HCT116 (cell line): ENCODE data around the gene TGM1. TPM values are rescaled to one million over a fixed set of nuclear protein-coding genes. Genes with fewer than 3 reads are reported as not detected.

Experiments used
- ATAC-seq: fragments of 200-7000 bp; cut with Tn5 transposase; 2 replicates; pipeline ENCODE4 v1.9.1; 2020; ENCODE audit warnings: mild to moderate bottlenecking, moderate library complexity
- BruUV-seq: library from RNA; stranded (reverse); fragments of 400-500 nt; replicated peaks from 2 replicates; lab custom pipeline; 2021; lab: Mats Ljungman, UMichigan
- CTCF ChIA-PET: fragments of 300-600 bp; sonication (Branson Sonifier 250); formaldehyde crosslinking; loops from one replicate; lab custom pipeline; 2021; ENCODE audit warnings: antibody characterized with exemption; lab: Charles Lee
- POLR2A ChIA-PET: fragments of 300-600, 350-600 bp; sonication (Branson Sonifier 250); formaldehyde crosslinking; loops from one replicate; lab custom pipeline; 2021; ENCODE audit warnings: antibody characterized with exemption; lab: Charles Lee
- RAD21 ChIA-PET, 2 experiments: fragments of 300-600 bp; sonication (Branson Sonifier 250); formaldehyde crosslinking; loops; one replicate each; lab custom pipeline; 2023; ENCODE audit warnings: low total read pairs in 2 of 2; ENCODE audit not compliant: uncharacterized antibody in 2 of 2, unreplicated experiment in 2 of 2, low non-redundant PET in 1 of 2; lab: Charles Lee
- DNase-seq: peaks from one replicate; pipeline ENCODE4 v3.0.0-alpha.2; 2010; ENCODE audit warnings: low read depth, low spot score
- H2AFZ ChIP-seq: fragments of 200-600 bp; shearing (Covaris generic), sonication (generic); 2 replicates; pipeline ENCODE4 v1.6.1; 2017; ENCODE audit warnings: low read depth, mixed run types, mixed read lengths, antibody characterized with exemption, low read length; ENCODE audit not compliant: poor library complexity, severe bottlenecking
- H3K27ac ChIP-seq: 2 replicates; pipeline ENCODE4 v1.5.1; 2012; ENCODE audit warnings: low read depth, low read length
- H3K27me3 ChIP-seq: fragments of 200-600 bp; sonication (generic); 2 replicates; pipeline ENCODE4 v1.6.1; 2016; ENCODE audit warnings: mixed run types, low read length, mixed read lengths; ENCODE audit not compliant: insufficient read depth
- H3K36me3 ChIP-seq, 2 experiments: fragments of 200-500 bp in 1 of 2; fragments of 200-600 bp in 1 of 2; sonication (Bioruptor generic) in 1 of 2; sonication (generic) in 1 of 2; 2 replicates each; pipeline versions ENCODE4 v1.5.1 to v1.6.1; 2014 to 2016; ENCODE audit warnings: low read length in 2 of 2, inconsistent platforms in 1 of 2, mixed read lengths in 1 of 2, mixed run types in 1 of 2; ENCODE audit not compliant: insufficient read depth in 2 of 2, control insufficient read depth in 1 of 2
- H3K4me1 ChIP-seq, 2 experiments: fragments of 200-600 bp in 1 of 2; sonication (generic) in 1 of 2; 2 replicates each; pipeline versions ENCODE4 v1.5.1 to v1.6.1; 2012 to 2017; ENCODE audit warnings: low read length in 2 of 2, inconsistent platforms in 1 of 2, mild to moderate bottlenecking in 1 of 2, mixed read lengths in 1 of 2, mixed run types in 1 of 2, moderate library complexity in 1 of 2; ENCODE audit not compliant: insufficient read depth in 2 of 2, control insufficient read depth in 1 of 2
- H3K4me2 ChIP-seq: fragments of 200-600 bp; sonication (generic); 2 replicates; pipeline ENCODE4 v1.6.1; 2017; ENCODE audit warnings: mixed run types, low read length, mixed read lengths
- H3K4me3 ChIP-seq, 2 experiments: fragments of 200-600 bp in 1 of 2; sonication (generic) in 1 of 2; replicated peaks in 1 of 2; 2 replicates each; pipeline ENCODE4 v1.5.1; 2011 to 2016; ENCODE audit warnings: low read length in 2 of 2, control low read depth in 1 of 2, low read depth in 1 of 2, mild to moderate bottlenecking in 1 of 2, mixed read lengths in 1 of 2, mixed run types in 1 of 2
- H3K79me2 ChIP-seq: fragments of 200-600 bp; sonication (generic); 2 replicates; pipeline ENCODE4 v1.6.1; 2017; ENCODE audit warnings: mild to moderate bottlenecking, mixed run types, low read length, moderate library complexity, mixed read lengths; ENCODE audit not compliant: insufficient read depth
- H3K9ac ChIP-seq: fragments of 200-600 bp; sonication (generic); 2 replicates; pipeline ENCODE4 v1.6.1; 2016; ENCODE audit warnings: low read length, mixed read lengths
- H3K9me2 ChIP-seq: fragments of 200-600 bp; sonication (generic), shearing (Covaris generic); 2 replicates; pipeline ENCODE4 v1.6.1; 2017; ENCODE audit warnings: mixed run types, mild to moderate bottlenecking, moderate library complexity; ENCODE audit not compliant: insufficient read depth
- H3K9me3 ChIP-seq, 2 experiments: fragments of 200-500 bp in 1 of 2; fragments of 200-600 bp in 1 of 2; sonication (Bioruptor generic) in 1 of 2; sonication (generic) in 1 of 2; 2 replicates each; pipeline ENCODE4 v1.6.1; 2014 to 2017; ENCODE audit warnings: low read length in 2 of 2, mixed read lengths in 2 of 2, inconsistent platforms in 1 of 2, low read depth in 1 of 2, mild to moderate bottlenecking in 1 of 2, mixed run types in 1 of 2, moderate library complexity in 1 of 2; ENCODE audit not compliant: control insufficient read depth in 1 of 2, insufficient read depth in 1 of 2
- H4K20me1 ChIP-seq: fragments of 200-600 bp; sonication (generic), shearing (Covaris generic); 2 replicates; pipeline ENCODE4 v1.6.1; 2017; ENCODE audit warnings: mixed run types, mild to moderate bottlenecking, moderate library complexity; ENCODE audit not compliant: insufficient read depth
- CEBPB ChIP-seq: IDR thresholded peaks from 2 replicates; pipeline ENCODE4 v1.6.1; 2012; ENCODE audit warnings: low read depth
- ELF1 ChIP-seq: IDR thresholded peaks from 2 replicates; pipeline ENCODE4 v1.6.1; 2012; ENCODE audit warnings: low read depth, borderline replicate concordance
- FOSL1 ChIP-seq: IDR thresholded peaks from 2 replicates; pipeline ENCODE4 v1.6.1; 2012; ENCODE audit warnings: low read depth
- POLR2AphosphoS5 ChIP-seq: IDR thresholded peaks from 2 replicates; pipeline ENCODE4 v1.6.1; 2011; ENCODE audit warnings: mild to moderate bottlenecking, low read depth, low read length, moderate library complexity
- SIN3A ChIP-seq: IDR thresholded peaks from 2 replicates; pipeline ENCODE4 v1.6.1; 2012; ENCODE audit warnings: low read depth
- SRF ChIP-seq: IDR thresholded peaks from 2 replicates; pipeline ENCODE4 v1.6.1; 2012; ENCODE audit warnings: low read depth
- YY1 ChIP-seq: IDR thresholded peaks from 2 replicates; pipeline ENCODE4 v1.6.1; 2011; ENCODE audit warnings: low read length, low read depth, moderate library complexity, mild to moderate bottlenecking; ENCODE audit not compliant: insufficient replicate concordance; ENCODE audit errors: extremely low read depth
- intact Hi-C: fragments of 100-400 bp; cut with micrococcal nuclease; formaldehyde crosslinking; loops from 2 replicates; pipeline ENCODE4 v1.10.0; 2022
- total RNA-seq: library from RNA; stranded (reverse); gene quantifications from one replicate; pipeline ENCODE4 v1.2.1, GENCODE V29; 2021; ENCODE audit not compliant: unreplicated experiment
- TF ChIP-seq, protein P1 (sequence below): IDR thresholded peaks from 2 replicates; pipeline ENCODE4 v1.6.1; 2012
- TF ChIP-seq, protein P2 (sequence below), 3 experiments: fragments of 200-600 bp in 1 of 3; sonication (generic) in 1 of 3; IDR thresholded peaks in 2 of 3; conservative IDR thresholded peaks in 1 of 3; 2 replicates each; pipeline ENCODE4 v1.5.1; 2012 to 2017; ENCODE audit warnings: low read depth in 2 of 3, low read length in 2 of 3, antibody characterized with exemption in 1 of 3, borderline replicate concordance in 1 of 3, control low read depth in 1 of 3, mild to moderate bottlenecking in 1 of 3, mixed read lengths in 1 of 3, mixed run types in 1 of 3, moderate library complexity in 1 of 3; ENCODE audit not compliant: insufficient read depth in 1 of 3
- TF ChIP-seq, protein P3 (sequence below): IDR thresholded peaks from 2 replicates; pipeline ENCODE4 v1.6.1; 2012; ENCODE audit warnings: low read depth
- TF ChIP-seq, protein P4 (sequence below): IDR thresholded peaks from 2 replicates; pipeline ENCODE4 v1.6.1; 2012

TGM1 gene
- total RNA-seq, 1 experiment from 2014 or later: 5.6 TPM

DNA sequence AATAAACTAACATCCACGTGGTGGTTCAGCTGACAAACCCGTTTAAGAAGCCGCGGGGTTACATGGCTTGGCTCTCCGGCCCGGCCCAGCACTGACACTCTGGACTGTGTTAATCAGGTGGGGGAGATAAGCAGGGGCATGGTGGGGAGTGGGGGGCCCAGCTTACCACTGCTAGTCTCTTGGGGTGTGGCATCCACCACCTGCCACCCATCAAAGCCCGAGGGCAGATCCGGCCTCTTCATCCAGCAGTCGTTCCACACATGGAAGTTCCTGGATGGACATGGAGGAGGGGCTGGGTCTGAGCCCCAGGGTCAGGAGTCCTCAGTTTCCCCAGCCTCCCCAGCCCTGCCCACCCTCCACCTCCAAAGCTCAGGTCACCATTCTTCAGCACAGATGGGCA, 4.9 kb downstream of the TGM1 start:
- DNase-seq: no peak
- Histone ChIP-seq H3K27me3 (no peaks in the 10 kb centered on the region), H3K4me2 (no peak overlapping the region), H2AFZ (no peak overlapping the region), H3K4me3 (no peak overlapping the region), H3K9me3 (no peaks in the 10 kb centered on the region), H3K9ac (no peak overlapping the region), H4K20me1 (no peaks in the 10 kb centered on the region), H3K79me2 (no peaks in the 10 kb centered on the region), H3K4me1 (peaks cover 10 to 14% of the 10 kb centered on the region in 2 experiments), H3K36me3 (no peaks in the 10 kb centered on the region; a peak in 1 of 4 replicates), H3K27ac (no peak overlapping the region), H3K9me2 (no peaks in the 10 kb centered on the region)
- CTCF ChIA-PET: interaction anchor here (1.0 to 1.1 kb wide), 2 partner anchors 13 to 50 kb away, joined by 3 read pairs; partner anchors contain the start of genes CIDEB and RABGGTA
- intact Hi-C loops: no loop called here
- ATAC-seq: no peak
- POLR2A ChIA-PET: no interaction called here
- RAD21 ChIA-PET: no interaction called here
- no TSS peak for BruUV-seq
- TF ChIP-seq, protein P1, sequence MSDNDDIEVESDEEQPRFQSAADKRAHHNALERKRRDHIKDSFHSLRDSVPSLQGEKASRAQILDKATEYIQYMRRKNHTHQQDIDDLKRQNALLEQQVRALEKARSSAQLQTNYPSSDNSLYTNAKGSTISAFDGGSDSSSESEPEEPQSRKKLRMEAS: no peak
- TF ChIP-seq YY1 (no peak), CEBPB (no peak), FOSL1 (no peak), ELF1 (no peak), SIN3A (no peak), SRF (no peak), POLR2AphosphoS5 (no peak)
- TF ChIP-seq, protein P2, sequence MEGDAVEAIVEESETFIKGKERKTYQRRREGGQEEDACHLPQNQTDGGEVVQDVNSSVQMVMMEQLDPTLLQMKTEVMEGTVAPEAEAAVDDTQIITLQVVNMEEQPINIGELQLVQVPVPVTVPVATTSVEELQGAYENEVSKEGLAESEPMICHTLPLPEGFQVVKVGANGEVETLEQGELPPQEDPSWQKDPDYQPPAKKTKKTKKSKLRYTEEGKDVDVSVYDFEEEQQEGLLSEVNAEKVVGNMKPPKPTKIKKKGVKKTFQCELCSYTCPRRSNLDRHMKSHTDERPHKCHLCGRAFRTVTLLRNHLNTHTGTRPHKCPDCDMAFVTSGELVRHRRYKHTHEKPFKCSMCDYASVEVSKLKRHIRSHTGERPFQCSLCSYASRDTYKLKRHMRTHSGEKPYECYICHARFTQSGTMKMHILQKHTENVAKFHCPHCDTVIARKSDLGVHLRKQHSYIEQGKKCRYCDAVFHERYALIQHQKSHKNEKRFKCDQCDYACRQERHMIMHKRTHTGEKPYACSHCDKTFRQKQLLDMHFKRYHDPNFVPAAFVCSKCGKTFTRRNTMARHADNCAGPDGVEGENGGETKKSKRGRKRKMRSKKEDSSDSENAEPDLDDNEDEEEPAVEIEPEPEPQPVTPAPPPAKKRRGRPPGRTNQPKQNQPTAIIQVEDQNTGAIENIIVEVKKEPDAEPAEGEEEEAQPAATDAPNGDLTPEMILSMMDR (IDR thresholded peaks at IDR 0.05 in 2 of 3, conservative IDR thresholded peaks at IDR 0.05 in 1 of 3; ENCODE audit: borderline replicate concordance in 1 of 3, insufficient read depth in 1 of 3, low read depth in 2 of 3, low read length in 2 of 3): no peak
- TF ChIP-seq, protein P3, sequence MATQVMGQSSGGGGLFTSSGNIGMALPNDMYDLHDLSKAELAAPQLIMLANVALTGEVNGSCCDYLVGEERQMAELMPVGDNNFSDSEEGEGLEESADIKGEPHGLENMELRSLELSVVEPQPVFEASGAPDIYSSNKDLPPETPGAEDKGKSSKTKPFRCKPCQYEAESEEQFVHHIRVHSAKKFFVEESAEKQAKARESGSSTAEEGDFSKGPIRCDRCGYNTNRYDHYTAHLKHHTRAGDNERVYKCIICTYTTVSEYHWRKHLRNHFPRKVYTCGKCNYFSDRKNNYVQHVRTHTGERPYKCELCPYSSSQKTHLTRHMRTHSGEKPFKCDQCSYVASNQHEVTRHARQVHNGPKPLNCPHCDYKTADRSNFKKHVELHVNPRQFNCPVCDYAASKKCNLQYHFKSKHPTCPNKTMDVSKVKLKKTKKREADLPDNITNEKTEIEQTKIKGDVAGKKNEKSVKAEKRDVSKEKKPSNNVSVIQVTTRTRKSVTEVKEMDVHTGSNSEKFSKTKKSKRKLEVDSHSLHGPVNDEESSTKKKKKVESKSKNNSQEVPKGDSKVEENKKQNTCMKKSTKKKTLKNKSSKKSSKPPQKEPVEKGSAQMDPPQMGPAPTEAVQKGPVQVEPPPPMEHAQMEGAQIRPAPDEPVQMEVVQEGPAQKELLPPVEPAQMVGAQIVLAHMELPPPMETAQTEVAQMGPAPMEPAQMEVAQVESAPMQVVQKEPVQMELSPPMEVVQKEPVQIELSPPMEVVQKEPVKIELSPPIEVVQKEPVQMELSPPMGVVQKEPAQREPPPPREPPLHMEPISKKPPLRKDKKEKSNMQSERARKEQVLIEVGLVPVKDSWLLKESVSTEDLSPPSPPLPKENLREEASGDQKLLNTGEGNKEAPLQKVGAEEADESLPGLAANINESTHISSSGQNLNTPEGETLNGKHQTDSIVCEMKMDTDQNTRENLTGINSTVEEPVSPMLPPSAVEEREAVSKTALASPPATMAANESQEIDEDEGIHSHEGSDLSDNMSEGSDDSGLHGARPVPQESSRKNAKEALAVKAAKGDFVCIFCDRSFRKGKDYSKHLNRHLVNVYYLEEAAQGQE: no peak
- TF ChIP-seq, protein P4, sequence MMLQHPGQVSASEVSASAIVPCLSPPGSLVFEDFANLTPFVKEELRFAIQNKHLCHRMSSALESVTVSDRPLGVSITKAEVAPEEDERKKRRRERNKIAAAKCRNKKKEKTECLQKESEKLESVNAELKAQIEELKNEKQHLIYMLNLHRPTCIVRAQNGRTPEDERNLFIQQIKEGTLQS: no peak
- TF ChIP-seq, all 23 proteins: peak for 0
